Urothelium cell line (cell line): ENCODE measurements around the gene RBFA.
"Not testable (repeated sequence)": the region's sequence is repeated elsewhere in the genome, so short reads cannot be mapped to it uniquely, and the experiment has no call there.

Experiments
- DNase-seq: peaks from one replicate; pipeline ENCODE4 v3.0.0; 2011; ENCODE audit warnings: low spot score, mixed read lengths
- FAIRE-seq: peaks from 2 replicates; lab custom pipeline; 2011; peaks lifted over from hg19 to GRCh38; lab: Jason Lieb, UNC

RBFA gene, protein sequence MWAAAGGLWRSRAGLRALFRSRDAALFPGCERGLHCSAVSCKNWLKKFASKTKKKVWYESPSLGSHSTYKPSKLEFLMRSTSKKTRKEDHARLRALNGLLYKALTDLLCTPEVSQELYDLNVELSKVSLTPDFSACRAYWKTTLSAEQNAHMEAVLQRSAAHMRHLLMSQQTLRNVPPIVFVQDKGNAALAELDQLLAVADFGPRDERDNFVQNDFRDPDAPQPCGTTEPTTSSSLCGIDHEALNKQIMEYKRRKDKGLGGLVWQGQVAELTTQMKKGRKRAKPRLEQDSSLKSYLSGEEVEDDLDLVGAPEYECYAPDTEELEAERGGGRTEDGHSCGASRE

GRCh38 chr18:80034068-80034851 lies at the start of gene RBFA:
TSS of gene RBFA (plus strand) at chr18:80034434. CDS start at chr18:80034496, 62 bp downstream.
- DNase-seq, result peak; percentile 99
- peak; percentile 100 for FAIRE-seq

DNA sequence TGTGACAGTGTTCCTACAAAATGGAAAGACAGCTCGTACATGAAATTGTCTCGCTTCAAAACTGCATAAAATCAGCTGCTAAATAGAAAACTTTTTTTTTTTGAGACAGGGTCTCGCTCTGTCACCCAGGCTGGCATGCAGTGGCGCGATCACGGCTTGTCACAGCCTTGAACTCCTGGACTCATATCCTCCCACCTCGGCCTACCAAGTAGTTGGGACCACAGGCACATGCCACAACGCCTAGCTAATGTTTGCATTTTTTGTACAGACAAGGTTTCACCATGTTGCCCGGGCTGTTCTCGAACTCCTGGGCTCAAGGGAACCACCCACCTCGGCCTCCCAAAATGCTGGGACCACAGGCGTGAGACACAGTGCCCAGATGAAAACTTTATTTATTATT lies 49.1 kb upstream of the RBFA start:
- DNase-seq (no peak), FAIRE-seq (no peak)

DNA sequence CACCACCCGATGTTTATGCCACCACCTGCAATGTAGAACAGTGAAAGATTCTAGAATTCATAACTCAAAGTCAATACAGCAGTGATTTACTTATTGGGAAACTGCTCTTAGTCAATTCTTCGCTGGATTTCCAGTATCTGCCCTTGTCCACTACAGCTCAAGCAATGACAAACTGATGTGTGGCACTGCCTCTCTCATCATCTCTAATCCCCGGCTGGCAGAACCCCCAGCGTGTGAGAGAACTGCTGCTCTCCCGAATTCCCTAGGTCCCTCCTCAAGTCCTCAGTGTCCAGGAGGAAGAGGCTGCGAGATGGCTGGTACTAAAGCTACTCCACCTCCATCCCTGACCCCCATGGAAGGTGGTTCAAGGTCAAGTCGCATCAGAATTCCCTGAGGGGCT lies 47.5 kb upstream of the RBFA start:
- DNase-seq (no peak), FAIRE-seq (no peak)

DNA sequence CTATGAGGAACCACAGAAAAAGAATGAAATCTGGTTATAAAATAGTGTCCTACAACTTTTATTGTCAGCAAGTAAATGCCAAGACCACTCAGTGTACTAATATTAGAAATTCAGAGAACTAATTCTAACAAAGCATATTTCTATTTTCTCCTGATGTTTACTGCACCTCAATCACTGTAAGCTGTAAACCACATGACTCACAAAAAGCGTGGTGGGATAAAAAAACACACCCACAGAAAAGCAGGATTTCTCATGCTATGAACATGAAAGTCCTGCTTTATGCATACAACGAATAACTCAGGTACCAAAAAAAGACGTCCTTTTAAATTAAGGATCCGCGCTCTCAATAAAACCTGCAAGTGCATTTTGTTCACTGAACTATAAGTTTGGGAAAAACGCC lies 46.7 kb upstream of the RBFA start:
- FAIRE-seq (no peak), DNase-seq (no peak)

DNA sequence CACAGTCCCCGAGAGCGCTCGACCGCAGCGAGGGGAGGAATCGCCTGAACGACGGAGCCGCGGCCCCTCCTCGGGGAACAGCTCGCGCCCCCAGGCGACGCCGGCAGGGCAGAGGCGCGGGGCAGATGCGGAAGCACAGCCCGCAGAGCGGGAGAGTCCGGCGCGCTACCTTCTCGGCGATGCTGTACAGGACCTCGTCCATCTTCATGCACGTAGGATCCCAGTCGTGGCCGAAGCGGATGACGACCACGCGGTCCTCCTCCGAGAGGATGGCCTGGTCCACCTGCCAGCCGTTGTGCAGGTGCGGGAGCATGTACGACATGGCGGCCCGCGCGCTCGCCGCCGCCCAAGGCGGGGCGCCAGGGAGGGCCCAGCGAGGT lies 46.2 kb upstream of the RBFA start:
- DNase-seq (peak; percentile 76), FAIRE-seq (no peak)

DNA sequence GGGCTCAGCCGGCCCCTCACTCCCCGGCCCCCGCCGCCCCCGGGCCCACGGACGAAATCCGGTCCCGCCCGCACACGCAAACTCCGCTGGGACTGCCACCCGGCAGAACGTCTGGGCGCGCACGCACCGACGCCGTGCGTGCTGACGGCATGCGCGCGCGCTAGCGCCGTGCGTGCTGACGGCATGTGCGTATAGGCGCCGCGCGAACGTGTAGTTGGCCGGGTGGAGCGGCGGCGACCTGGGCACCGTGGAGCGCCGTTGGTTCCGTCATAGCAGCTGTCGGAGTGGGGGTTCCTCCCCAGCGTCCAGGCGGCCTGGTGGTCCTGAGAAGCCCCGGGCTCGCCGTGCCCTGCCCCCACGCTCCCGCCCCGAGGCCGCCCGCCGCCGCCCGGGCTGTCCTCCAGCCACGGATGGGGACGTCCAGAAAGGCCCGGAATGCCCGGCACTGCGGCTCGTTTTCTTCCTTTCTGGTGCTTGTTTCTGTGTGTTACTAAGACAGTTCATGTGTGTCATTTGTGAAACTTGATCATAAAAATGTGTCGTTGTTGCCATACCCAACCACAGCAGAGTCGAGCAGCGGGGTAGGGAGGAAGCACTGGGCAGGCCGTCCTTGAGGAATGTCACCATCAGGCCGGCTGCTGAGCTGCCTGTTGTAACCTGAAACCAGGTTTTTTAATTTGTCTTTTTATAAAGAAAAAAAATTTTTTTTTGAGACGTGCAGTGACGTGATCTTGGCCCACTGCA lies 45.6 kb upstream of the RBFA start, which contains the start of gene TXNL4A:
Gene TXNL4A (minus strand): TSS at position 113 of the 744 bp plus-strand sequence. CDS start 171 bp downstream, outside the sequence.
- DNase-seq (peak; percentile 94), FAIRE-seq (peak; percentile 100)

GRCh38 chr18:79989195-79989497 lies 45.1 kb upstream of the RBFA start:
- DNase-seq (no peak), FAIRE-seq (no peak)

GRCh38 chr18:79991494-79991893 lies 42.7 kb upstream of the RBFA start:
- no peak for FAIRE-seq
- DNase-seq, result no peak

GRCh38 chr18:79999701-80000100 lies 34.5 kb upstream of the RBFA start:
- not testable (repeated sequence) for FAIRE-seq

GRCh38 chr18:80000877-80001276 lies 33.4 kb upstream of the RBFA start:
- no peak for FAIRE-seq
- DNase-seq, result no peak

More at GRCh38 chr18:79999701-80000100, 34.5 kb upstream of the RBFA start:
- not testable (repeated sequence) for DNase-seq

GRCh38 chr18:80002468-80002867 lies 31.8 kb upstream of the RBFA start:
- no peak for FAIRE-seq

GRCh38 chr18:80004600-80005342 lies 29.5 kb upstream of the RBFA start:
- no peak for FAIRE-seq
- no peak for DNase-seq

More at GRCh38 chr18:80002468-80002867, 31.8 kb upstream of the RBFA start:
- DNase-seq, result no peak

- no peak for FAIRE-seq
Measured at GRCh38 chr18:80006724-80007123, 27.5 kb upstream of the RBFA start.

GRCh38 chr18:80009661-80010550 lies 24.3 kb upstream of the RBFA start:
- peak; percentile 93 for DNase-seq
- FAIRE-seq, result peak; percentile 48

More at GRCh38 chr18:80006724-80007123, 27.5 kb upstream of the RBFA start:
- DNase-seq, result no peak

DNA sequence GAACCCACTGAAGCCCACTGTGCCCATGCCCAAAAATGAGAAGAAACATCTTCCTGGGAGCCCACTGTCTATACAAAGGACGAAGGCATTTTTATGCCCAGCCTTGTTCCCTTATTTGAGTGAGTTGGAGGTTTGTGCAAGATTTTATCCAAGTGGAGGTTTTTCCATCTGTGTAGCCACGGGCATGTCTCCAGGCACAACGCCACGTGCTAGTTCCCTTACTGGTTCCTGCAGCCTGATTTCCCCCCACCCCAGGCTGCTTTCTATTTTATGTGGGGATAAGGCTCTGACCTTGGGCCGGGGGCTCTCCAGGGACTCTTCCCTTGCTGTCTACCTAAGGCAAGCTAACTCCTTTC lies 23.7 kb upstream of the RBFA start:
- FAIRE-seq, result no peak
- DNase-seq, result no peak

DNA sequence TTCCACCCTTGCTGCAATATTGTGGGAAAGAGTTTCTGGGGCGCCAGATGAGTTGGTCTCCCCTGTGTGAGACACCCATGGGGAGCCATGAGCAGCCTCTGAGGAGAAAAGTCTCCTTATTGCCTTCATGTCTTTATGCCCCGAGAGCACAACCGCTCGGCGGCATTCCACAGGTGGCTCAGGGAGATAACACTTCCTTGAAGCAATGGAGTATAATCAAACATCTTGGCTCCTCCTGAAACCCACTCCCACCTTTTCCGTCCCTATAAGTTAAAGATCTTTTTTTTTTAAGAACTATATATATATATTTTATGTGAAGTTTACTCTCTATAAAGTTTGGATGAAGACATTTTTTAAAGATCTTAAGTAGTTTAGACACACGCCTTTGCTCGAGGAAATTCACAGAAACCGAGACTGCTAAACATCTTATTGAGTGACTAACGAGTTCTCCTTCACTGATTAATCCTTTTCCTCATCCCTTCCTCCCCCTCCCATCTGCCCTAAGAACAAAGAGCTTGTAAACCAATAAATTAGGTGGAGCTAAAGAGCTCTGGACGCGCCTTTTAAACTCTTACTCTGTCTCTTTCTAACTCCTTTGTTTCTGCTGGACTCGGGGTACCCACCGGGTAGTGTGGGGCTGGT lies 22.6 kb upstream of the RBFA start:
- FAIRE-seq, DNase-seq: not testable (repeated sequence)

- no peak for FAIRE-seq
- DNase-seq, result no peak
Measured at GRCh38 chr18:80012714-80013113, 21.5 kb upstream of the RBFA start.

DNA sequence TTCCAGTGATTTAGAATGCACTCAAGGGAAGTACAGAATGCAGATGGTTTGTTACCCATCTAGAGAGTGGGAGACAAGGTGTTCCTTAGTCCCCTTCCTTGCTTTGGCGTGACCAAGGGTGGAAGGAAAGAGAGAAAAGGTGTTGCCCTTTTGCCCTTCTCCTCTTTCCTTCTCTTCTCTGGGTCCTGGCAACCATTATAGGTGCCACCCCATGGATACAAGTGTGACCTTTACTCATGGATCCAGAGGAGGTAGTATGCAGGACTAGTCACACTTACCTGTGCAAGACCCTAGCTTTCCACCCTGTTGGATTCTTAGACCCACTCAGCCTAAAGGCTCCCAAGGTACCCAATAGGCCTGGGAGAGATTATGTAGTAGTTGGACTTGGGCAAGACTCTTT lies 11.6 kb upstream of the RBFA start:
- no peak for FAIRE-seq
- no peak for DNase-seq

GRCh38 chr18:80023173-80023572 lies 11.1 kb upstream of the RBFA start:
- FAIRE-seq (no peak), DNase-seq (no peak)
